NB4 (cell line): Measurements from ENCODE around the gene ASIC2.

Source experiments
- MAX ChIP-seq: IDR thresholded peaks from 2 replicates; pipeline ENCODE4 v1.6.1; 2011; ENCODE audit warnings: low read depth, low read length
- MYC ChIP-seq: IDR thresholded peaks from 2 replicates; pipeline ENCODE4 v1.6.1; 2011; ENCODE audit warnings: low read depth, low read length
- POLR2A ChIP-seq: IDR thresholded peaks from 2 replicates; pipeline ENCODE4 v1.6.1; 2011; ENCODE audit warnings: mild to moderate bottlenecking; ENCODE audit not compliant: insufficient read length; ENCODE audit errors: extremely low read depth
- TF ChIP-seq, protein P1 (sequence below): IDR thresholded peaks from one replicate; pipeline ENCODE4 v1.5.1; 2012; ENCODE audit warnings: low read depth, low read length

- TF ChIP-seq, protein P1, sequence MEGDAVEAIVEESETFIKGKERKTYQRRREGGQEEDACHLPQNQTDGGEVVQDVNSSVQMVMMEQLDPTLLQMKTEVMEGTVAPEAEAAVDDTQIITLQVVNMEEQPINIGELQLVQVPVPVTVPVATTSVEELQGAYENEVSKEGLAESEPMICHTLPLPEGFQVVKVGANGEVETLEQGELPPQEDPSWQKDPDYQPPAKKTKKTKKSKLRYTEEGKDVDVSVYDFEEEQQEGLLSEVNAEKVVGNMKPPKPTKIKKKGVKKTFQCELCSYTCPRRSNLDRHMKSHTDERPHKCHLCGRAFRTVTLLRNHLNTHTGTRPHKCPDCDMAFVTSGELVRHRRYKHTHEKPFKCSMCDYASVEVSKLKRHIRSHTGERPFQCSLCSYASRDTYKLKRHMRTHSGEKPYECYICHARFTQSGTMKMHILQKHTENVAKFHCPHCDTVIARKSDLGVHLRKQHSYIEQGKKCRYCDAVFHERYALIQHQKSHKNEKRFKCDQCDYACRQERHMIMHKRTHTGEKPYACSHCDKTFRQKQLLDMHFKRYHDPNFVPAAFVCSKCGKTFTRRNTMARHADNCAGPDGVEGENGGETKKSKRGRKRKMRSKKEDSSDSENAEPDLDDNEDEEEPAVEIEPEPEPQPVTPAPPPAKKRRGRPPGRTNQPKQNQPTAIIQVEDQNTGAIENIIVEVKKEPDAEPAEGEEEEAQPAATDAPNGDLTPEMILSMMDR: no peak
- TF ChIP-seq MAX (no peak), POLR2A (no peak), MYC (no peak)
Measured at GRCh38 chr17:33007186-33007585, 285.9 kb downstream of the ASIC2 start.
